ENCODE data around the gene SEMA5B.

SEMA5B gene

DNA sequence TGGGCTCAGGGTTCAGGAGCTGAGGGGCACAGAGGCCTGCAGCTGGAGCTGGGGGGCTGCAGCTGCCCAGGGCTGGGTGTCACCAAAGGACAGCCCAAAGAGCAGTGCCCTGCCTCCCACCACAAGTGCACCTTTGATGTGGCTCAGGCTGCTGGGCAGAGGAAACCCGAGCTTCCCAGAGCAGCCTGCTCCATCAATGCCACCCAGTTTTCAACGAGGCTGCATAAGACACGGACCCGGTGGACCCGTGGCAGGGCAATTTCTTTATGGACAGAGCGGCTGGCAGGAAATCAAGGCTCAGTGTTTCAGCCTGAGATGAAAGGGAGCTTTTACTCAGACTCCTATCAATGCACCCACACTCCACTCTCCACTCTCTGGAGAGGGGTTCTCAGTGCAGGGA lies 18.7 kb downstream of the SEMA5B start:
- no peak overlapping the region for H3K4me3 ChIP-seq (replicated peaks; ENCODE audit: insufficient read depth, low read length)
- no peak overlapping the region for H3K27ac ChIP-seq (replicated peaks)
- no peak for TF ChIP-seq GABPA (IDR thresholded peaks at IDR 0.05; ENCODE audit: low read depth)
- TF ChIP-seq CTCF (IDR thresholded peaks at IDR 0.05; ENCODE audit: insufficient read depth, low read length) = no peak
- no peak for TF ChIP-seq POLR2AphosphoS5 (IDR thresholded peaks at IDR 0.05; ENCODE audit: low read depth)
- TF ChIP-seq, protein P1, sequence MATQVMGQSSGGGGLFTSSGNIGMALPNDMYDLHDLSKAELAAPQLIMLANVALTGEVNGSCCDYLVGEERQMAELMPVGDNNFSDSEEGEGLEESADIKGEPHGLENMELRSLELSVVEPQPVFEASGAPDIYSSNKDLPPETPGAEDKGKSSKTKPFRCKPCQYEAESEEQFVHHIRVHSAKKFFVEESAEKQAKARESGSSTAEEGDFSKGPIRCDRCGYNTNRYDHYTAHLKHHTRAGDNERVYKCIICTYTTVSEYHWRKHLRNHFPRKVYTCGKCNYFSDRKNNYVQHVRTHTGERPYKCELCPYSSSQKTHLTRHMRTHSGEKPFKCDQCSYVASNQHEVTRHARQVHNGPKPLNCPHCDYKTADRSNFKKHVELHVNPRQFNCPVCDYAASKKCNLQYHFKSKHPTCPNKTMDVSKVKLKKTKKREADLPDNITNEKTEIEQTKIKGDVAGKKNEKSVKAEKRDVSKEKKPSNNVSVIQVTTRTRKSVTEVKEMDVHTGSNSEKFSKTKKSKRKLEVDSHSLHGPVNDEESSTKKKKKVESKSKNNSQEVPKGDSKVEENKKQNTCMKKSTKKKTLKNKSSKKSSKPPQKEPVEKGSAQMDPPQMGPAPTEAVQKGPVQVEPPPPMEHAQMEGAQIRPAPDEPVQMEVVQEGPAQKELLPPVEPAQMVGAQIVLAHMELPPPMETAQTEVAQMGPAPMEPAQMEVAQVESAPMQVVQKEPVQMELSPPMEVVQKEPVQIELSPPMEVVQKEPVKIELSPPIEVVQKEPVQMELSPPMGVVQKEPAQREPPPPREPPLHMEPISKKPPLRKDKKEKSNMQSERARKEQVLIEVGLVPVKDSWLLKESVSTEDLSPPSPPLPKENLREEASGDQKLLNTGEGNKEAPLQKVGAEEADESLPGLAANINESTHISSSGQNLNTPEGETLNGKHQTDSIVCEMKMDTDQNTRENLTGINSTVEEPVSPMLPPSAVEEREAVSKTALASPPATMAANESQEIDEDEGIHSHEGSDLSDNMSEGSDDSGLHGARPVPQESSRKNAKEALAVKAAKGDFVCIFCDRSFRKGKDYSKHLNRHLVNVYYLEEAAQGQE (IDR thresholded peaks at IDR 0.05; ENCODE audit: insufficient replicate concordance, low read depth) = no peak
- peaks cover 11% of the 10 kb centered on the region for H3K27me3 ChIP-seq (ENCODE audit: insufficient read depth, poor library complexity, severe bottlenecking)
- DNase-seq (ENCODE audit: low read depth in 1 of 2, low spot score in 1 of 2) = no peak

DNA sequence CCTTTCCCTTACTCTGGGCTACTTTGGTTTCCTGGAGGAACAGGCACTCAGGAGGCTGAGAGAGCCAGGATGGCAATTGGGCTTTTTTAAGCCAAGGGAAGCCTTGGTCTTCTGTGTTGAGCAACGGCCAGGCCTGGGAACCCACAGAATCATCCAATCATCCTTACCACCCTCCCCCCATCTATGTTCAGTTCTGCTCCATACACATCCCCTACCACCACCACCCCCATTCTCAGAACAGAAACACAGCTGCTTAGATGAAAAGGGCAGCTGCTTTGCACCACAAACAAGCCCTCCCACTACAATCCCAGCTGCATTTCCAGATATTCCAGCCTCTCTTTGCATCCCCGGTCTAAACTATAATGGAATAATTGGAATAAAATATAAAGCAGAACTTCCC lies 21.0 kb downstream of the SEMA5B start:
- no peak overlapping the region for H3K27ac ChIP-seq (replicated peaks)
- H3K4me3 ChIP-seq (replicated peaks; ENCODE audit: insufficient read depth, low read length) = no peak overlapping the region
- no peak for DNase-seq (ENCODE audit: low read depth in 1 of 2, low spot score in 1 of 2)
- peaks cover 9% of the 10 kb centered on the region for H3K27me3 ChIP-seq (ENCODE audit: insufficient read depth, poor library complexity, severe bottlenecking)
- TF ChIP-seq GABPA (IDR thresholded peaks at IDR 0.05; ENCODE audit: low read depth) (no peak), CTCF (IDR thresholded peaks at IDR 0.05; ENCODE audit: insufficient read depth, low read length) (no peak), SPI1 (IDR thresholded peaks at IDR 0.05; ENCODE audit: borderline replicate concordance, low read depth) (no peak), POLR2AphosphoS5 (IDR thresholded peaks at IDR 0.05; ENCODE audit: low read depth) (no peak)
- TF ChIP-seq, protein P1 (IDR thresholded peaks at IDR 0.05; ENCODE audit: insufficient replicate concordance, low read depth) = no peak

- no peak overlapping the region for H3K4me3 ChIP-seq (replicated peaks; ENCODE audit: insufficient read depth, low read length)
- TF ChIP-seq, protein P1 (IDR thresholded peaks at IDR 0.05; ENCODE audit: insufficient replicate concordance, low read depth) = no peak
- TF ChIP-seq GABPA (IDR thresholded peaks at IDR 0.05; ENCODE audit: low read depth) (no peak), CTCF (IDR thresholded peaks at IDR 0.05; ENCODE audit: insufficient read depth, low read length) (no peak), POLR2AphosphoS5 (IDR thresholded peaks at IDR 0.05; ENCODE audit: low read depth) (no peak), SPI1 (IDR thresholded peaks at IDR 0.05; ENCODE audit: borderline replicate concordance, low read depth) (no peak)
- H3K27ac ChIP-seq (replicated peaks) = no peak overlapping the region
- peaks cover 9% of the 10 kb centered on the region for H3K27me3 ChIP-seq (ENCODE audit: insufficient read depth, poor library complexity, severe bottlenecking)
- no peak for DNase-seq (ENCODE audit: low read depth in 1 of 2, low spot score in 1 of 2)
Measured at GRCh38 chr3:123005291-123005690, 22.3 kb downstream of the SEMA5B start.

Measured in HL-60 (cell line).